Smooth muscle cell (in vitro differentiated cells): ENCODE measurements around the gene DEUP1. TPM values are rescaled to one million over a fixed set of nuclear protein-coding genes. Genes with fewer than 3 reads are reported as not detected.

ENCODE experiments used
- DNase-seq: peaks from one replicate; lab custom pipeline; 2025; ENCODE audit not compliant: unreplicated experiment; lab: John Stamatoyannopoulos, UW
- H2AFZ ChIP-seq: fragments of 200-600 bp; sonication (generic); 2 replicates; pipeline ENCODE4 v1.6.0; 2016; ENCODE audit warnings: antibody characterized with exemption, low read depth, mild to moderate bottlenecking
- H3F3A ChIP-seq: fragments of 200-600 bp; sonication (generic); 2 replicates; pipeline ENCODE4 v1.6.0; 2017; ENCODE audit warnings: antibody characterized with exemption, low read depth
- H3K27ac ChIP-seq: fragments of 200-600 bp; sonication (generic); 2 replicates; pipeline ENCODE4 v1.5.1; 2016; ENCODE audit warnings: low read depth, mild to moderate bottlenecking
- H3K27me3 ChIP-seq: fragments of 200-600 bp; sonication (generic); 2 replicates; pipeline ENCODE4 v1.6.1; 2016; ENCODE audit warnings: low read depth, mild to moderate bottlenecking
- H3K36me3 ChIP-seq: fragments of 200-600 bp; sonication (generic); 2 replicates; pipeline ENCODE4 v1.5.1; 2016; ENCODE audit warnings: low read depth
- H3K4me1 ChIP-seq: fragments of 200-600 bp; sonication (generic); 2 replicates; pipeline ENCODE4 v1.5.1; 2016; ENCODE audit warnings: low read depth
- H3K4me2 ChIP-seq: fragments of 200-600 bp; sonication (generic); 2 replicates; pipeline ENCODE4 v1.6.0; 2016; ENCODE audit warnings: mild to moderate bottlenecking
- H3K4me3 ChIP-seq: fragments of 200-600 bp; sonication (generic); 2 replicates; pipeline ENCODE4 v1.5.1; 2016; ENCODE audit warnings: mild to moderate bottlenecking
- H3K79me2 ChIP-seq: fragments of 200-600 bp; sonication (generic); 2 replicates; pipeline ENCODE4 v1.6.0; 2016; ENCODE audit warnings: low read depth, mild to moderate bottlenecking
- H3K9ac ChIP-seq: fragments of 200-600 bp; sonication (generic); 2 replicates; pipeline ENCODE4 v1.6.0; 2016; ENCODE audit warnings: low read depth
- H3K9me3 ChIP-seq: fragments of 200-600 bp; sonication (generic); replicated peaks from 2 replicates; pipeline ENCODE4 v1.5.1; 2016; ENCODE audit warnings: low read depth
- H4K20me1 ChIP-seq: fragments of 200-600 bp; sonication (generic); 2 replicates; pipeline ENCODE4 v1.6.0; 2016; ENCODE audit warnings: low read depth
- WGBS: methylation state at CpG from one replicate; pipeline ENCODE4 v1.1.7; 2016; ENCODE audit warnings: low lambda C conversion rate; 5-methylcytosine and 5-hydroxymethylcytosine counted together
- polyA plus RNA-seq: library from polyadenylated mRNA; unstranded; fragments of >200 nt; fragmentation: Nextera tagmentation; extraction: Ambion mirVana; gene quantifications from 2 replicates; pipeline ENCODE4 v1.2.1, GENCODE V29; 2016
- total RNA-seq: library from RNA; depleted of rRNA; stranded (reverse); fragments of >200 nt; gene quantifications from 2 replicates; pipeline ENCODE4 v1.2.3, GENCODE V29; 2014
- TF ChIP-seq, protein P1 (sequence below): fragments of 200-600 bp; sonication (generic); IDR thresholded peaks from 2 replicates; pipeline ENCODE4 v1.5.1; 2017; ENCODE audit warnings: borderline replicate concordance, mild to moderate bottlenecking, antibody characterized with exemption; ENCODE audit not compliant: insufficient read depth, poor library complexity, severe bottlenecking

DEUP1 gene
- total and polyA plus RNA-seq, 2 experiments from 2014 or later, result 0.90 TPM; not detected in 1

GRCh38 chr11:93320230-93320629, 10.3 kb upstream of the DEUP1 start:
- Histone ChIP-seq H3F3A (no peaks in the 10 kb centered on the region), H3K4me3 (no peak overlapping the region), H3K79me2 (no peaks in the 10 kb centered on the region), H3K27ac (no peak overlapping the region), H2AFZ (no peak overlapping the region), H3K9me3 (no peaks in the 10 kb centered on the region), H3K4me2 (no peak overlapping the region), H4K20me1 (no peaks in the 10 kb centered on the region), H3K36me3 (no peaks in the 10 kb centered on the region), H3K4me1 (no peaks in the 10 kb centered on the region), H3K9ac (no peak overlapping the region), H3K27me3 (no peaks in the 10 kb centered on the region)
- DNase-seq, result no peak
- TF ChIP-seq, protein P1, sequence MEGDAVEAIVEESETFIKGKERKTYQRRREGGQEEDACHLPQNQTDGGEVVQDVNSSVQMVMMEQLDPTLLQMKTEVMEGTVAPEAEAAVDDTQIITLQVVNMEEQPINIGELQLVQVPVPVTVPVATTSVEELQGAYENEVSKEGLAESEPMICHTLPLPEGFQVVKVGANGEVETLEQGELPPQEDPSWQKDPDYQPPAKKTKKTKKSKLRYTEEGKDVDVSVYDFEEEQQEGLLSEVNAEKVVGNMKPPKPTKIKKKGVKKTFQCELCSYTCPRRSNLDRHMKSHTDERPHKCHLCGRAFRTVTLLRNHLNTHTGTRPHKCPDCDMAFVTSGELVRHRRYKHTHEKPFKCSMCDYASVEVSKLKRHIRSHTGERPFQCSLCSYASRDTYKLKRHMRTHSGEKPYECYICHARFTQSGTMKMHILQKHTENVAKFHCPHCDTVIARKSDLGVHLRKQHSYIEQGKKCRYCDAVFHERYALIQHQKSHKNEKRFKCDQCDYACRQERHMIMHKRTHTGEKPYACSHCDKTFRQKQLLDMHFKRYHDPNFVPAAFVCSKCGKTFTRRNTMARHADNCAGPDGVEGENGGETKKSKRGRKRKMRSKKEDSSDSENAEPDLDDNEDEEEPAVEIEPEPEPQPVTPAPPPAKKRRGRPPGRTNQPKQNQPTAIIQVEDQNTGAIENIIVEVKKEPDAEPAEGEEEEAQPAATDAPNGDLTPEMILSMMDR, result no peak

DNA sequence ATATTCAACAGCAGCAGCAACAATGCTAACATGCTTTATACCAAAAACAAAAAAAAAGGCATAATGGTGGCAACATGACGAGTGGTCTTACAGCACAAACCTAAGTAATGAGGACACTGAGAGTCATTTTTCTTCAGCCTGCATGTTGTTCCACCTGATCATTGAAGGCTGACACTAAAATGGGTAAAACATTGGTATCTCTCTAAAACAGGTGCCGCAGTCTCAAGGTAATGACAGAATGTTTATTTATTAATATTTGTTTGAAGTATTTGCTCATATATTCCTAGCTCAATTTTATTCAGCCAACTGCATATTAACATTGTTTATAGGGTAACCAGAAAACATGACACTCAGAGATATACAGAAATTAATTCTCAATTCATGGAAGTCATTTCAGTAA, 8.3 kb upstream of the DEUP1 start:
- no peak for DNase-seq

GRCh38 chr11:93323747-93324146, 6.8 kb upstream of the DEUP1 start:
- Histone ChIP-seq H3K4me3 (no peak overlapping the region), H2AFZ (no peak overlapping the region), H3K4me1 (no peaks in the 10 kb centered on the region), H3K79me2 (no peaks in the 10 kb centered on the region), H3K27me3 (no peaks in the 10 kb centered on the region), H3K27ac (no peak overlapping the region), H3K4me2 (no peak overlapping the region), H3F3A (no peaks in the 10 kb centered on the region), H3K9me3 (no peaks in the 10 kb centered on the region), H3K9ac (no peak overlapping the region), H3K36me3 (no peaks in the 10 kb centered on the region), H4K20me1 (no peaks in the 10 kb centered on the region)
- DNase-seq, result no peak
- TF ChIP-seq, protein P1, result no peak
- 97% methylated on average over 1 of the region's 1 CpG for WGBS

More for the DNA sequence above, 8.3 kb upstream of the DEUP1 start:
- Histone ChIP-seq H3K36me3 (no peaks in the 10 kb centered on the region), H3K4me1 (no peaks in the 10 kb centered on the region), H4K20me1 (no peaks in the 10 kb centered on the region), H3F3A (no peaks in the 10 kb centered on the region), H2AFZ (no peak overlapping the region), H3K27me3 (no peaks in the 10 kb centered on the region), H3K79me2 (no peaks in the 10 kb centered on the region), H3K9me3 (no peaks in the 10 kb centered on the region), H3K4me3 (no peak overlapping the region), H3K27ac (no peak overlapping the region), H3K9ac (no peak overlapping the region), H3K4me2 (no peak overlapping the region)
- TF ChIP-seq, protein P1, result no peak
- WGBS, result 96% methylated on average over 2 of the region's 2 CpGs

GRCh38 chr11:93324500-93324899, 6.0 kb upstream of the DEUP1 start:
- Histone ChIP-seq H3K4me1 (no peaks in the 10 kb centered on the region), H3F3A (no peaks in the 10 kb centered on the region), H2AFZ (no peak overlapping the region), H3K4me2 (no peak overlapping the region), H3K9me3 (no peaks in the 10 kb centered on the region), H3K27ac (no peak overlapping the region), H3K36me3 (no peaks in the 10 kb centered on the region), H3K27me3 (no peaks in the 10 kb centered on the region), H4K20me1 (no peaks in the 10 kb centered on the region), H3K4me3 (no peak overlapping the region), H3K79me2 (no peaks in the 10 kb centered on the region), H3K9ac (no peak overlapping the region)
- TF ChIP-seq, protein P1, result no peak
- 91% methylated on average over 3 of the region's 3 CpGs for WGBS
- DNase-seq, result no peak
